Measurements from ENCODE around the gene RAB5A. TPM values are rescaled to one million over a fixed set of nuclear protein-coding genes. Genes with fewer than 3 reads are reported as not detected.

The RAB5A gene
- total and polyA plus RNA-seq, 12 donors: 33.9 to 80.9 (median 64.5) TPM

- WGBS, 2 donors: 76 to 91% methylated on average over 4 of the region's 4 CpGs
These were observed 50.6 kb downstream of the RAB5A start for GRCh38 chr3:19997502-19997901.

GRCh38 chr3:20001932-20002331 lies 55.0 kb downstream of the RAB5A start:
- no peak for DNase-seq
- Histone ChIP-seq H3K36me3 (no peaks in the 10 kb centered on the region), H3K4me3 (no peak overlapping the region), H3K27ac (no peak overlapping the region), H3K9me3 (no peaks in the 10 kb centered on the region), H3K27me3 (no peaks in the 10 kb centered on the region), H3K4me1 (no peaks in the 10 kb centered on the region)
- 63 to 74% methylated on average over 3 of the region's 3 CpGs for WGBS, 2 donors
- intact Hi-C loops (cut with DNase I): no loop called here
- ATAC-seq: no peak
- TF ChIP-seq, protein P1, sequence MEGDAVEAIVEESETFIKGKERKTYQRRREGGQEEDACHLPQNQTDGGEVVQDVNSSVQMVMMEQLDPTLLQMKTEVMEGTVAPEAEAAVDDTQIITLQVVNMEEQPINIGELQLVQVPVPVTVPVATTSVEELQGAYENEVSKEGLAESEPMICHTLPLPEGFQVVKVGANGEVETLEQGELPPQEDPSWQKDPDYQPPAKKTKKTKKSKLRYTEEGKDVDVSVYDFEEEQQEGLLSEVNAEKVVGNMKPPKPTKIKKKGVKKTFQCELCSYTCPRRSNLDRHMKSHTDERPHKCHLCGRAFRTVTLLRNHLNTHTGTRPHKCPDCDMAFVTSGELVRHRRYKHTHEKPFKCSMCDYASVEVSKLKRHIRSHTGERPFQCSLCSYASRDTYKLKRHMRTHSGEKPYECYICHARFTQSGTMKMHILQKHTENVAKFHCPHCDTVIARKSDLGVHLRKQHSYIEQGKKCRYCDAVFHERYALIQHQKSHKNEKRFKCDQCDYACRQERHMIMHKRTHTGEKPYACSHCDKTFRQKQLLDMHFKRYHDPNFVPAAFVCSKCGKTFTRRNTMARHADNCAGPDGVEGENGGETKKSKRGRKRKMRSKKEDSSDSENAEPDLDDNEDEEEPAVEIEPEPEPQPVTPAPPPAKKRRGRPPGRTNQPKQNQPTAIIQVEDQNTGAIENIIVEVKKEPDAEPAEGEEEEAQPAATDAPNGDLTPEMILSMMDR (IDR thresholded peaks at IDR 0.05): no peak

More at GRCh38 chr3:19997502-19997901, 50.6 kb downstream of the RAB5A start:
- TF ChIP-seq, protein P1 (IDR thresholded peaks at IDR 0.05): no peak
- H3K27ac ChIP-seq: no peak overlapping the region
- no peaks in the 10 kb centered on the region for H3K4me1 ChIP-seq
- H3K27me3 ChIP-seq: no peaks in the 10 kb centered on the region
- H3K4me3 ChIP-seq: no peak overlapping the region
- no peak for ATAC-seq
- intact Hi-C loops (cut with DNase I): no loop called here
- no peak for DNase-seq
- H3K36me3 ChIP-seq: no peaks in the 10 kb centered on the region
- H3K9me3 ChIP-seq: no peaks in the 10 kb centered on the region

DNA sequence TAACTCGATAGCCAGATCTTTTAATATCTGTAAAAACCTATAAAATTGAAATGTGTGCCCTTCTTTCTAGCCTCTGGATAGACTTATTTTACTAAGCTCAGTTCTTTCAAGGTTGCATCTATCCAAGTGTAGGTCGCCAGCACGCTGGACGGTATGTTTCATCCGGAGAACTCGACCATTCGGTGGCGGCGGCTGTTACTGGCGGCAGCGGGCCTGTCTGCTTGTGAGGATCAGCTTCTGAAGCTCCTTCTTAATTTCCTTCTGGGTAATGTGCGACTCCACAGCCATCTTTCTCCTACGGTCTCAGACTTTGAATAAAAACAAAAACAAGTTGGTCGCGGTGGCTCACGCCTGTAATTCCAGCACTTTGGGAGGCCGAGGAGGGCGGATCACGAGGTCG lies 61.1 kb downstream of the RAB5A start:
- Histone ChIP-seq H3K27ac (no peak overlapping the region), H3K4me1 (no peaks in the 10 kb centered on the region), H3K27me3 (no peaks in the 10 kb centered on the region), H3K9me3 (no peaks in the 10 kb centered on the region), H3K36me3 (no peaks in the 10 kb centered on the region), H3K4me3 (no peak overlapping the region)
- no peak for ATAC-seq
- 97% methylated on average over 20 of the region's 20 CpGs for WGBS, 2 donors
- intact Hi-C loops (cut with DNase I): no loop called here
- TF ChIP-seq, protein P1 (IDR thresholded peaks at IDR 0.05): no peak
- no peak for DNase-seq

DNA sequence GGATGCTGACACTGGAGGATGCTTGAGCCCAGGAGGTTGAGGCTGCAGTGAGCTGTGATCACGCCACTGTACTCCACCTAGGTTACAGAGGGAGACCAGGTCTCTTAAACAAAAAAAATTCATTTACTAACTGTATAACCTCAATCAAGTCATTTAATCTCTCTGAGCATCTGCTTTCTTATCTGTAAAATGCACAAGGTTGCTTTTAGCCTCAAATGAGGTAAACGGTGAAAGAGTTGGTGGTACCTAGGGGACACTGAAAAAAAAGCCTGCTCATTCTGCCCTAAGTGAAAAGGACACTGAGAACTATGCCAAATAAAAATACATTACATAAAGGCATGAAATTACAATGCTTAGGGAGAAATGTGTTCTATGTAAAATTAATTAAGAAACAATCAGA lies 61.7 kb downstream of the RAB5A start:
- DNase-seq (no peak), ATAC-seq (no peak)
- Histone ChIP-seq H3K36me3 (no peaks in the 10 kb centered on the region), H3K9me3 (no peaks in the 10 kb centered on the region), H3K27me3 (no peaks in the 10 kb centered on the region), H3K4me1 (no peaks in the 10 kb centered on the region), H3K4me3 (no peak overlapping the region), H3K27ac (no peak overlapping the region)
- intact Hi-C loops (cut with DNase I): no loop called here
- WGBS, 2 donors: 78 to 84% methylated on average over 2 of the region's 2 CpGs
- TF ChIP-seq, protein P1 (IDR thresholded peaks at IDR 0.05): no peak

Data from heart right ventricle (tissue), 16 donors.